ENCODE measurements around the gene VPS39. TPM values are rescaled to one million over a fixed set of nuclear protein-coding genes. Genes with fewer than 3 reads are reported as not detected.

Gene VPS39
- total and polyA plus RNA-seq, 2 of the 8 experiments (the other 6 are each of a cell fraction or from before 2014, with no cell fraction given) = 34.4 to 36.6 TPM

GRCh38 chr15:42182961-42183360 lies 25.1 kb downstream of the VPS39 start:
- H3K56ac ChIP-seq (replicated peaks; ENCODE audit: insufficient read length, low read depth, low read length) = no peak overlapping the region
- no peaks in the 10 kb centered on the region for H3K79me1 ChIP-seq (ENCODE audit: low read depth, low read length)
- H3K4ac ChIP-seq (replicated peaks; ENCODE audit: insufficient read length, low read depth, low read length) = no peak overlapping the region
- H3K27ac ChIP-seq (ENCODE audit: low read depth, low read length) = no peak overlapping the region
- H4K20me1 ChIP-seq (replicated peaks in 1 of 2; ENCODE audit: control insufficient read depth in 1 of 2, insufficient read depth in 2 of 2, low read length in 2 of 2) = peaks cover 0 to 2% of the 10 kb centered on the region in 2 experiments
- H2BK20ac ChIP-seq (ENCODE audit: low read length) = no peak overlapping the region
- peaks cover 0 to 48% (median 24%) of the 10 kb centered on the region in 4 experiments; a peak in 6 of 8 replicates for H3K36me3 ChIP-seq (ENCODE audit: control insufficient read depth in 2 of 4, insufficient read depth in 4 of 4, low read length in 3 of 4)
- TF ChIP-seq MAX (IDR thresholded peaks at IDR 0.05) (no peak), KDM5A (IDR thresholded peaks at IDR 0.05; ENCODE audit: low read length) (no peak), RXRA (IDR thresholded peaks at IDR 0.05; ENCODE audit: insufficient read depth, low read depth, low read length) (no peak), BCL11A (IDR thresholded peaks at IDR 0.05; ENCODE audit: low read depth in 2 of 2, low read length in 2 of 2) (no peak), SRF (IDR thresholded peaks at IDR 0.05; ENCODE audit: low read depth, low read length) (no peak), SIN3A (conservative IDR thresholded peaks at IDR 0.05 in 1 of 2, IDR thresholded peaks at IDR 0.05 in 1 of 2; ENCODE audit: low read depth in 1 of 2, low read length in 2 of 2) (no peak)
- no peak overlapping the region for H2BK120ac ChIP-seq (replicated peaks; ENCODE audit: low read depth, low read length)
- H3K4me3 ChIP-seq (ENCODE audit: extremely low read depth in 1 of 4, insufficient read depth in 2 of 4, low read depth in 3 of 4, low read length in 4 of 4) = no peak overlapping the region
- no peak overlapping the region for H3K4me2 ChIP-seq (ENCODE audit: insufficient read depth in 1 of 2, low read depth in 2 of 2, low read length in 2 of 2)
- no peaks in the 10 kb centered on the region for H3K79me2 ChIP-seq (ENCODE audit: control insufficient read depth in 1 of 2, insufficient read depth in 2 of 2, low read length in 2 of 2)
- WGBS, 2 experiments (ENCODE audit: extremely low coverage in 1 of 2, insufficient coverage in 1 of 2, insufficient read length in 1 of 2, insufficient replicate concordance in 2 of 2, low coverage in 1 of 2, low lambda C conversion rate in 2 of 2, missing lambda C conversion rate in 1 of 2) = 88% methylated on average over 6 of the region's 6 CpGs; no CpG with 5 or more reads in 1 of the 2 experiments
- no peak overlapping the region for H2BK5ac ChIP-seq (ENCODE audit: low read depth, low read length)
- H3K4me1 ChIP-seq (replicated peaks in 1 of 4; ENCODE audit: control insufficient read depth in 3 of 4, insufficient read depth in 4 of 4, low read length in 3 of 4) = peaks cover 0 to 4% (median 0%) of the 10 kb centered on the region in 4 experiments; a peak in 1 of 7 replicates
- no peaks in the 10 kb centered on the region for H3K27me3 ChIP-seq (replicated peaks in 1 of 4; ENCODE audit: control insufficient read depth in 3 of 4, extremely low read depth in 1 of 4, insufficient read depth in 3 of 4, low read length in 3 of 4)
- H2BK15ac ChIP-seq (ENCODE audit: low read length) = no peak overlapping the region
- FAIRE-seq (no peak), DNase-seq (ENCODE audit: low read depth in 1 of 2, low spot score in 2 of 2) (no peak)
- ChIA-PET CTCF (ENCODE audit: partially characterized antibody) (interaction anchor here (0.6 to 0.7 kb wide), 3 partner anchors 34 to 377 kb away, joined by 3 to 5 read pairs (median 3); no protein-coding TSS in a partner anchor), POLR2A (ENCODE audit: partially characterized antibody) (no interaction called here)
- H3K9ac ChIP-seq (replicated peaks in 1 of 4; ENCODE audit: extremely low read depth in 1 of 4, low read depth in 3 of 4, low read length in 3 of 4) = no peak overlapping the region
- no peak overlapping the region for H3K14ac ChIP-seq (ENCODE audit: insufficient read length)
- H4K91ac ChIP-seq (replicated peaks; ENCODE audit: insufficient read length, low read length) = no peak overlapping the region
- H2AK5ac ChIP-seq (ENCODE audit: low read depth, low read length) = no peak overlapping the region
- no peak overlapping the region for H4K8ac ChIP-seq (ENCODE audit: extremely low read depth, insufficient read depth, low read length)
- no peaks in the 10 kb centered on the region for H3K9me3 ChIP-seq (ENCODE audit: insufficient read depth in 2 of 2, low read depth in 1 of 2, low read length in 1 of 2)
- no peak overlapping the region for H3K23ac ChIP-seq (ENCODE audit: insufficient read length)
- H2BK12ac ChIP-seq (ENCODE audit: low read depth, low read length) = no peak overlapping the region
- H4K5ac ChIP-seq (ENCODE audit: insufficient read length, low read depth, low read length) = no peak overlapping the region
- no peak overlapping the region for H2AFZ ChIP-seq (ENCODE audit: low read length)
- no peak overlapping the region for H3K18ac ChIP-seq (ENCODE audit: extremely low read depth, low read length)
- no peaks in the 10 kb centered on the region for H3K23me2 ChIP-seq (ENCODE audit: low read depth, low read length)
